GM23338 (cell line): Measurements from ENCODE around the gene AGXT. TPM values are rescaled to one million over a fixed set of nuclear protein-coding genes. Genes with fewer than 3 reads are reported as not detected.

Experiments used
- ATAC-seq: fragments of 200-7000 bp; cut with Tn5 transposase; 3 replicates; pipeline ENCODE4 v1.9.1; 2020
- DNase-seq: peaks from one replicate; pipeline ENCODE4 v3.0.0-alpha.2; 2015; ENCODE audit warnings: low spot score
- H2AFZ ChIP-seq: fragments of 200-600 bp; sonication (generic); 2 replicates; pipeline ENCODE4 v1.8.0; 2016; ENCODE audit warnings: antibody characterized with exemption, mild to moderate bottlenecking, moderate library complexity
- H3F3A ChIP-seq: fragments of 200-600 bp; sonication (generic); replicated peaks from 2 replicates; pipeline ENCODE4 v1.8.0; 2017; ENCODE audit warnings: antibody characterized with exemption, mixed run types, low read depth
- H3K27ac ChIP-seq: fragments of 200-600 bp; sonication (generic); 2 replicates; pipeline ENCODE4 v1.6.1; 2016; ENCODE audit warnings: low read depth
- H3K27me3 ChIP-seq: fragments of 200-600 bp; sonication (generic); 2 replicates; pipeline ENCODE4 v1.8.0; 2016; ENCODE audit warnings: mild to moderate bottlenecking, mixed run types, moderate library complexity; ENCODE audit not compliant: insufficient read depth
- H3K36me3 ChIP-seq: fragments of 200-600 bp; sonication (generic); 2 replicates; pipeline ENCODE4 v1.8.0; 2016; ENCODE audit warnings: mild to moderate bottlenecking; ENCODE audit not compliant: insufficient read depth
- H3K4me1 ChIP-seq: fragments of 200-600 bp; sonication (generic); 2 replicates; pipeline ENCODE4 v1.8.0; 2016; ENCODE audit warnings: mild to moderate bottlenecking, moderate library complexity; ENCODE audit not compliant: insufficient read depth
- H3K4me2 ChIP-seq: fragments of 200-600 bp; sonication (generic); 2 replicates; pipeline ENCODE4 v1.7.1; 2017; ENCODE audit warnings: mixed run types
- H3K4me3 ChIP-seq: fragments of 200-600 bp; sonication (generic); 2 replicates; pipeline ENCODE4 v1.6.1; 2016; ENCODE audit warnings: mixed run types
- H3K79me2 ChIP-seq: fragments of 200-600 bp; sonication (generic); replicated peaks from 2 replicates; pipeline ENCODE4 v1.8.0; 2017; ENCODE audit warnings: mild to moderate bottlenecking; ENCODE audit not compliant: insufficient read depth
- H3K9me2 ChIP-seq: fragments of 200-600 bp; sonication (generic); 2 replicates; pipeline ENCODE4 v1.8.0; 2017; ENCODE audit not compliant: insufficient read depth
- H4K20me1 ChIP-seq: fragments of 200-600 bp; sonication (generic); replicated peaks from 2 replicates; pipeline ENCODE4 v1.8.0; 2017; ENCODE audit warnings: mild to moderate bottlenecking; ENCODE audit not compliant: insufficient read depth
- H3K27ac Mint-ChIP-seq: 2 replicates; pipeline ENCODE4 v1.8.0; 2020; ENCODE audit warnings: inconsistent platforms, mild to moderate bottlenecking, moderate library complexity, mixed read lengths
- H3K27me3 Mint-ChIP-seq: 3 replicates; pipeline ENCODE4 v1.8.0; 2022; ENCODE audit warnings: low read depth, mild to moderate bottlenecking, moderate library complexity, mixed read lengths, inconsistent platforms; ENCODE audit not compliant: insufficient read depth, poor library complexity
- H3K36me3 Mint-ChIP-seq: 3 replicates; pipeline ENCODE4 v1.8.0; 2021; ENCODE audit warnings: low read depth, mild to moderate bottlenecking, inconsistent platforms, moderate library complexity, mixed read lengths
- H3K4me1 Mint-ChIP-seq: 3 replicates; pipeline ENCODE4 v1.8.0; 2020; ENCODE audit warnings: mild to moderate bottlenecking, inconsistent platforms, mixed read lengths
- H3K4me3 Mint-ChIP-seq: 3 replicates; pipeline ENCODE4 v1.8.0; 2021; ENCODE audit warnings: moderate library complexity, mild to moderate bottlenecking, inconsistent platforms, mixed read lengths
- H3K9me3 Mint-ChIP-seq: 3 replicates; pipeline ENCODE4 v1.8.0; 2020; ENCODE audit warnings: moderate library complexity, mild to moderate bottlenecking, inconsistent platforms, mixed read lengths
- CREB1 ChIP-seq: fragments of 250-450 bp; sonication (Bioruptor Pico); IDR thresholded peaks from 2 replicates; pipeline ENCODE4 v1.5.0; 2020; ENCODE audit warnings: low read depth, mild to moderate bottlenecking, moderate library complexity
- CTCF ChIP-seq, 2 experiments: fragments of 200-600 bp in 1 of 2; sonication (generic) in 1 of 2; conservative IDR thresholded peaks; 2 replicates each; pipeline versions ENCODE4 v1.5.1 to v1.6.1; 2016 to 2017; ENCODE audit warnings: antibody characterized with exemption in 2 of 2, low read depth in 2 of 2, mild to moderate bottlenecking in 2 of 2, moderate library complexity in 1 of 2
- EZH2 ChIP-seq: fragments of 200-600 bp; sonication (generic); IDR thresholded peaks from one replicate; pipeline ENCODE4 v1.8.0; 2017; ENCODE audit warnings: antibody characterized with exemption, mild to moderate bottlenecking, low read depth; ENCODE audit not compliant: unreplicated experiment
- EZH2phosphoT487 ChIP-seq: fragments of 200-600 bp; sonication (generic); IDR thresholded peaks from one replicate; pipeline ENCODE4 v1.8.1; 2018; ENCODE audit warnings: antibody characterized with exemption; ENCODE audit not compliant: unreplicated experiment
- JUNB ChIP-seq: IDR thresholded peaks from one replicate; pipeline ENCODE4 v1.6.1; 2016; ENCODE audit warnings: antibody characterized with exemption; ENCODE audit not compliant: unreplicated experiment
- POLR2AphosphoS5 ChIP-seq: IDR thresholded peaks from 2 replicates; pipeline ENCODE4 v1.6.1; 2016; ENCODE audit warnings: antibody characterized with exemption, low read depth
- STAT1 ChIP-seq: IDR thresholded peaks from one replicate; pipeline ENCODE4 v1.6.1; 2016; ENCODE audit warnings: antibody characterized with exemption; ENCODE audit not compliant: unreplicated experiment
- ZNF114 ChIP-seq: fragments of 250-450 bp; sonication (Bioruptor Pico); IDR thresholded peaks from 2 replicates; pipeline ENCODE4 v1.5.0; 2020; ENCODE audit warnings: mild to moderate bottlenecking, moderate library complexity
- ZNF331 ChIP-seq: fragments of 250-450 bp; sonication (Bioruptor Pico); IDR thresholded peaks from 2 replicates; pipeline ENCODE4 v1.5.0; 2020; ENCODE audit warnings: low read depth, mild to moderate bottlenecking, moderate library complexity
- ZNF462 ChIP-seq: fragments of 250-450 bp; sonication (Bioruptor Pico); IDR thresholded peaks from 2 replicates; pipeline ENCODE4 v1.5.0; 2020; ENCODE audit warnings: mild to moderate bottlenecking, moderate library complexity
- polyA plus RNA-seq: library from polyadenylated mRNA; unstranded; fragments of >200 nt; fragmentation: Nextera tagmentation; extraction: Ambion mirVana; gene quantifications from 2 replicates; pipeline ENCODE4 v1.2.1, GENCODE V29; 2016
- total RNA-seq: library from RNA; depleted of rRNA; stranded (reverse); fragments of >200 nt; shearing (Covaris generic); gene quantifications from 2 replicates; pipeline ENCODE4 v1.2.3, GENCODE V29; 2014

Gene AGXT
- total and polyA plus RNA-seq, 2 experiments from 2014 or later, result not detected

- H3K9me3 Mint-ChIP-seq, result no peaks in the 10 kb centered on the region
- H3K27ac ChIP-seq, result no peak overlapping the region
- H3K27me3 Mint-ChIP-seq, result peaks cover 2% of the 10 kb centered on the region
- no peak overlapping the region for H3K4me3 ChIP-seq
- 0 out of 2 replicates have a peak, but pooled peaks cover 3% of the 10 kb centered on the region for H3F3A ChIP-seq
- H3K4me1 Mint-ChIP-seq, result 0 out of 3 replicates have a peak, but pooled peaks cover 2% of the 10 kb centered on the region
- H4K20me1 ChIP-seq, result no peaks in the 10 kb centered on the region
- DNase-seq (no peak), ATAC-seq (no peak)
- H3K4me2 ChIP-seq, result no peak overlapping the region
- no peaks in the 10 kb centered on the region; the same call in 1 of the 2 replicates for H3K4me1 ChIP-seq
- no peak overlapping the region for H2AFZ ChIP-seq
- H3K36me3 Mint-ChIP-seq, result no peaks in the 10 kb centered on the region
- no peaks in the 10 kb centered on the region for H3K79me2 ChIP-seq
- H3K27ac Mint-ChIP-seq, result no peak overlapping the region
- H3K27me3 ChIP-seq, result peaks cover 6% of the 10 kb centered on the region; the same call in 1 of the 2 replicates
- no peak overlapping the region for H3K4me3 Mint-ChIP-seq
- TF ChIP-seq JUNB (no peak), ZNF114 (CRISPR knock-in tag) (no peak), CREB1 (CRISPR knock-in tag) (no peak), POLR2AphosphoS5 (no peak), STAT1 (no peak), CTCF (conservative IDR thresholded peaks at IDR 0.05; ENCODE audit: low read depth in 2 of 2) (no peak)
- no peaks in the 10 kb centered on the region for H3K9me2 ChIP-seq
- H3K36me3 ChIP-seq, result no peaks in the 10 kb centered on the region
These were observed 50.6 kb downstream of the AGXT start for GRCh38 chr2:240919161-240919781.

GRCh38 chr2:240919786-240920782 lies 51.5 kb downstream of the AGXT start:
- Histone ChIP-seq H3K4me1 (no peaks in the 10 kb centered on the region; the same call in 1 of the 2 replicates), H4K20me1 (no peaks in the 10 kb centered on the region), H3K4me3 (no peak overlapping the region), H3K4me2 (no peak overlapping the region), H3K9me2 (no peaks in the 10 kb centered on the region), H3K27me3 (peaks cover 5% of the 10 kb centered on the region; the same call in 1 of the 2 replicates), H3F3A (no peaks in the 10 kb centered on the region), H2AFZ (no peak overlapping the region), H3K79me2 (no peaks in the 10 kb centered on the region), H3K36me3 (no peaks in the 10 kb centered on the region), H3K27ac (no peak overlapping the region)
- DNase-seq (no peak), ATAC-seq (no peak)
- peaks cover 4% of the 10 kb centered on the region for H3K27me3 Mint-ChIP-seq
- 0 out of 3 replicates have a peak, but pooled peaks cover 4% of the 10 kb centered on the region for H3K4me1 Mint-ChIP-seq
- no peaks in the 10 kb centered on the region for H3K36me3 Mint-ChIP-seq
- H3K27ac Mint-ChIP-seq, result no peak overlapping the region
- H3K4me3 Mint-ChIP-seq, result no peak overlapping the region
- no peaks in the 10 kb centered on the region for H3K9me3 Mint-ChIP-seq
- TF ChIP-seq ZNF462 (CRISPR knock-in tag) (no peak), ZNF331 (CRISPR knock-in tag) (no peak), EZH2phosphoT487 (no peak), POLR2AphosphoS5 (no peak), EZH2 (no peak), JUNB (no peak), STAT1 (no peak)
